Uterus (tissue), 4 donors: ENCODE measurements around the gene KLF7. TPM values are rescaled to one million over a fixed set of nuclear protein-coding genes. Genes with fewer than 3 reads are reported as not detected.

ENCODE experiments used
- DNase-seq, 2 donors: peaks; one replicate each; pipeline ENCODE4 v3.0.0-alpha.2; 2019 to 2020
- H3K27ac ChIP-seq, 2 donors: fragments of 200-600 bp; sonication (generic); 1 replicate in 1 of 2; 2 replicates in 1 of 2; pipeline ENCODE4 v1.5.1; 2016 to 2018
- H3K27me3 ChIP-seq, 2 donors: fragments of 200-600 bp; sonication (generic); one replicate each; pipeline ENCODE4 v1.5.1; 2018 to 2019; ENCODE audit warnings: control low read depth in 1 of 2
- H3K36me3 ChIP-seq, 2 donors: fragments of 200-600 bp; sonication (generic); one replicate each; pipeline ENCODE4 v1.5.1; 2019; ENCODE audit warnings: control low read depth in 1 of 2
- H3K4me1 ChIP-seq, 2 donors: fragments of 200-600 bp; sonication (generic); one replicate each; pipeline ENCODE4 v1.5.1; 2018 to 2019; ENCODE audit warnings: control low read depth in 1 of 2
- H3K4me3 ChIP-seq, 2 donors: fragments of 200-600 bp; sonication (generic); 1 replicate in 1 of 2; 2 replicates in 1 of 2; pipeline ENCODE4 v1.5.1; 2018 to 2019; ENCODE audit warnings: mild to moderate bottlenecking in 1 of 2
- H3K9me3 ChIP-seq, 2 donors: fragments of 200-600 bp; sonication (generic); one replicate each; pipeline ENCODE4 v1.5.1; 2019; ENCODE audit warnings: control low read depth in 1 of 2
- POLR2A ChIP-seq, 2 donors: fragments of 450-650 bp; IDR thresholded peaks; one replicate each; pipeline ENCODE4 v1.6.1; 2016; ENCODE audit warnings: antibody characterized with exemption in 2 of 2, mild to moderate bottlenecking in 1 of 2, moderate library complexity in 1 of 2
- intact Hi-C: fragments of 100-400 bp; cut with DNase I; formaldehyde crosslinking; loops from one replicate; pipeline ENCODE4 v1.15.1; 2023; ENCODE audit warnings: low total_unique reads
- total RNA-seq, 4 donors: library from RNA; depleted of rRNA in 3 of 4; stranded (reverse); fragments of >200 nt in 3 of 4; gene quantifications; one replicate each; pipeline versions ENCODE4 v1.1.0 to v1.2.4, GENCODE V29; 2014 to 2023
- TF ChIP-seq, protein P1 (sequence below), 4 experiments: fragments of 200-600 bp in 2 of 4; fragments of 450-650 bp in 2 of 4; sonication (generic) in 2 of 4; IDR thresholded peaks; one replicate each; pipeline ENCODE4 v1.5.1; 2016 to 2019; ENCODE audit warnings: antibody characterized with exemption in 4 of 4, mild to moderate bottlenecking in 2 of 4, moderate library complexity in 1 of 4
- donor health status: DM: yes; HTN: yes; CAD: no.

KLF7 gene
- total RNA-seq, 4 donors from 2014 or later, result 20.9 to 96.0 (median 39.4) TPM

DNA sequence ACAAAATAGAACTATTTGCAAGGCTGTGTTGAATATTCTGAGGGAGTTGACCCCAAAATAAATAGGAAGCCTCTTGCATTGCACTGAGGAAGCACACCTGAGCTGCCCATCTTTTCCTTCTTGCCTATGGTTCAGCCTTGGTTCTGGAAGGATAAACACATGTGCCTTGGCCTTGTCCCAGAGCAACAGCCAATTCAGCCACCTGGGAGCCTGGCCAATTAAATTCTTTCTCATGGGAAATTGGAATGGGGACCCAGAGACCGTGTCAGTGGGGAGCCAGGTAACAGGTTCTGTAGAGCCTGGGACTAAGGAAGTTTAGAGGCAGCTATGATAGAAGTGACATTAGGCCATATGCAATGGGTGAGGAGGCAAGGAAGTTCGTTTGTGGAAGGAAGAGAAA is 99.6 kb downstream of the KLF7 start:
- TF ChIP-seq, protein P1, sequence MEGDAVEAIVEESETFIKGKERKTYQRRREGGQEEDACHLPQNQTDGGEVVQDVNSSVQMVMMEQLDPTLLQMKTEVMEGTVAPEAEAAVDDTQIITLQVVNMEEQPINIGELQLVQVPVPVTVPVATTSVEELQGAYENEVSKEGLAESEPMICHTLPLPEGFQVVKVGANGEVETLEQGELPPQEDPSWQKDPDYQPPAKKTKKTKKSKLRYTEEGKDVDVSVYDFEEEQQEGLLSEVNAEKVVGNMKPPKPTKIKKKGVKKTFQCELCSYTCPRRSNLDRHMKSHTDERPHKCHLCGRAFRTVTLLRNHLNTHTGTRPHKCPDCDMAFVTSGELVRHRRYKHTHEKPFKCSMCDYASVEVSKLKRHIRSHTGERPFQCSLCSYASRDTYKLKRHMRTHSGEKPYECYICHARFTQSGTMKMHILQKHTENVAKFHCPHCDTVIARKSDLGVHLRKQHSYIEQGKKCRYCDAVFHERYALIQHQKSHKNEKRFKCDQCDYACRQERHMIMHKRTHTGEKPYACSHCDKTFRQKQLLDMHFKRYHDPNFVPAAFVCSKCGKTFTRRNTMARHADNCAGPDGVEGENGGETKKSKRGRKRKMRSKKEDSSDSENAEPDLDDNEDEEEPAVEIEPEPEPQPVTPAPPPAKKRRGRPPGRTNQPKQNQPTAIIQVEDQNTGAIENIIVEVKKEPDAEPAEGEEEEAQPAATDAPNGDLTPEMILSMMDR (IDR thresholded peaks at IDR 0.05), result no peak
- TF ChIP-seq POLR2A (IDR thresholded peaks at IDR 0.05), result no peak
- H3K27ac ChIP-seq, result no peak overlapping the region
- no peak for DNase-seq
- H3K27me3 ChIP-seq, result no peaks in the 10 kb centered on the region
- no peaks in the 10 kb centered on the region for H3K9me3 ChIP-seq
- H3K4me1 ChIP-seq, result no peaks in the 10 kb centered on the region
- no peak overlapping the region for H3K4me3 ChIP-seq
- intact Hi-C loops, result no loop called here
- H3K36me3 ChIP-seq, result no peaks in the 10 kb centered on the region

DNA sequence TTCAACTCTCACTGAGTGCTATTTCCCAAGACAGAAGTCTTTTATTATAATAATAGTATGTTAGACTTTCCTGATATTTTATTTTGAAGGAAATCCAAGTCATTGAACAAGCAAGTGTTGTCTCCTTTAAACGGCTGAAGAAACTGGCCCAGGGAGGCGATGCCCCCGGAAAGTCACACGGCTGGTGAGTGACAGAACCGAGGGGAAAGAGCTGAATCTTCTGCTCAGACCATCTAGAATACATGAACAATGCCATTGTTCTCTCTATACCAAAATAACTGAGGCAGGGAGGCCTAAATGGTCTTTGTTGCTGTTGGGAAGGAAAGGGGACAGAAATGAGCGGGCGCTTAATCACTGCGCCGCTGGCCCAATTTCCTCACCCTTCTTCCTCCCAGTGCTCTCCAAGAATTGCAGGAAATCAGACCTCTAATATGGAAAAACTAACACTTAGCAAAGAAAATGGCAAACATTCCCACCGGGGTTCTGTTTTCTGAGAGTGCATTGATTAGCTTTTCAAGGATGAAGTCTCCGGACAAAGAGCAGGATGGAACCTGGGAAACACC is 101.5 kb downstream of the KLF7 start:
- DNase-seq, result no peak
- no peaks in the 10 kb centered on the region for H3K4me1 ChIP-seq
- H3K4me3 ChIP-seq, result no peak overlapping the region
- no peaks in the 10 kb centered on the region for H3K27me3 ChIP-seq
- intact Hi-C loops, result no loop called here
- H3K9me3 ChIP-seq, result no peaks in the 10 kb centered on the region
- no peak overlapping the region for H3K27ac ChIP-seq
- TF ChIP-seq, protein P1 (IDR thresholded peaks at IDR 0.05), result no peak
- TF ChIP-seq POLR2A (IDR thresholded peaks at IDR 0.05), result no peak
- H3K36me3 ChIP-seq, result no peaks in the 10 kb centered on the region

DNA sequence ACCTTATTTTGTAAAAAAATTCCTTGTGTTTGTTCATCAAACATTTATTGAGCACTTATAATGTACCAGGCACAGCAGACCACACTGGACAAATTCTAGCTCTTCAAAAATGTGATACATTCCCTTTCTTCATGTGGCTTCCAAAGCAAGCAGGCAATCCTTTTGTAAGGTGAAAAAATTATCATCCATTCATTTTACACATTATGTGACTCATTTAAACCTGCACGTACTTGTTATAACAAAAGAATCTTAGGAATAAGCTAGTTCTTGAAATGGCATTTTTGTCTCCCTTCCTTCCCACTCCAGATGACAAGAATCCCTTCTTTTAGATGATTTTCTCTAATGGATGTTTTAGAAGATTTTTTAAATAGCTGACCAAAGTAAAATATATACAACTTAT is 104.6 kb downstream of the KLF7 start:
- TF ChIP-seq, protein P1 (IDR thresholded peaks at IDR 0.05), result no peak
- TF ChIP-seq POLR2A (IDR thresholded peaks at IDR 0.05), result no peak
- H3K27me3 ChIP-seq, result no peaks in the 10 kb centered on the region
- H3K4me3 ChIP-seq, result no peak overlapping the region
- DNase-seq, result no peak
- H3K36me3 ChIP-seq, result no peaks in the 10 kb centered on the region
- H3K4me1 ChIP-seq, result no peaks in the 10 kb centered on the region
- no peaks in the 10 kb centered on the region for H3K9me3 ChIP-seq
- H3K27ac ChIP-seq, result no peak overlapping the region
- intact Hi-C loops, result no loop called here

DNA sequence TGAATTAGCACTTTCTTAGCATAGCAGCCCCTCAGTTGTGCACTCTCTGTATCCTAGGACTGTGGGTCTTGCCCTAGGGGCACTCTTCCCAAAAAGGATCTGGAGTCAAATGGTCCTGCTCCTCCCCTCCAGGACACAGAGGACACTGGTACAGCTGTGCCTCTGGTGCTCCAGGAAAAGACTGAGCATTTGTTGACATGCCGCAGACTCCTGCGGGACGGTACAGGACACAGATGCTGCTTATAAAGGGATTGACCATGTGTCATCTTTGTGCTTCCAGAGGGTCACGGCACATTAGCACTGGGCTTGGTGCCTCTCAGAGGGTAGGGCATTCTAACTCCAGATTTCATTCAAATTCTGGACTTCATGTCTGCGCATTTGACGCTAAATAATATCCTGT is 110.5 kb downstream of the KLF7 start:
- intact Hi-C loops, result no loop called here
- TF ChIP-seq POLR2A (IDR thresholded peaks at IDR 0.05), result no peak
- TF ChIP-seq, protein P1 (IDR thresholded peaks at IDR 0.05), result no peak
- no peaks in the 10 kb centered on the region for H3K4me1 ChIP-seq
- no peak overlapping the region for H3K4me3 ChIP-seq
- no peaks in the 10 kb centered on the region for H3K27me3 ChIP-seq
- DNase-seq, result no peak
- H3K9me3 ChIP-seq, result no peaks in the 10 kb centered on the region
- no peak overlapping the region for H3K27ac ChIP-seq
- H3K36me3 ChIP-seq, result no peaks in the 10 kb centered on the region

DNA sequence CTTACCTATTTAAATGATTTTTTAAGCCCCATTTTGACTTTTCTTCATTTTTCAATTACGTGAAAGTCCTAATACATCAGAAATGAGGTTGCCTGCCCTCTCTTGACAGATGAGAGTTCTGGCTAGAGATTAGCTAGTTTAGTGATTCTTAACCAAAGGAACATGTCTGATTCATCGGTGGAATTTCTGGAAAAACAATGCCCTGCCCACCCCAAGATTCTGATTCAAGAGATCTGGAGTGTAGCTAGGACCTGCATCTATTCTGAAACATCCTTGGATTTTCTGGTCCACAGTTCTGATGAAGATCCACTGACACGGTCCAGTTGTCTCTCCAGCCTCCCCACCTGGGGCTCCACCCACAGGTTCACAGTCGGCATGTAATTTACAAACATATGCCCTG is 111.2 kb downstream of the KLF7 start:
- H3K36me3 ChIP-seq, result no peaks in the 10 kb centered on the region
- no peak for DNase-seq
- H3K4me3 ChIP-seq, result no peak overlapping the region
- TF ChIP-seq POLR2A (IDR thresholded peaks at IDR 0.05), result no peak
- TF ChIP-seq, protein P1 (IDR thresholded peaks at IDR 0.05), result no peak
- intact Hi-C loops, result no loop called here
- no peaks in the 10 kb centered on the region for H3K27me3 ChIP-seq
- no peaks in the 10 kb centered on the region for H3K9me3 ChIP-seq
- H3K4me1 ChIP-seq, result no peaks in the 10 kb centered on the region
- H3K27ac ChIP-seq, result no peak overlapping the region
